Fibroblast of mammary gland (primary cell): ENCODE data around the gene COG5.
"Not testable (repeated sequence)": the region's sequence is repeated elsewhere in the genome, so short reads cannot be mapped to it uniquely, and the experiment has no call there.

Source experiments
- DNase-seq: peaks from one replicate; pipeline ENCODE4 v3.0.0-alpha.2; 2010; ENCODE audit warnings: low read depth
- H3K4me3 ChIP-seq: 2 replicates; pipeline ENCODE4 v1.5.1; 2011; ENCODE audit warnings: low read depth, mild to moderate bottlenecking, low read length, moderate library complexity; ENCODE audit not compliant: control insufficient read depth
- CTCF ChIP-seq: conservative IDR thresholded peaks from 2 replicates; pipeline ENCODE4 v1.5.1; 2011; ENCODE audit warnings: low read depth, low read length, inconsistent platforms; ENCODE audit not compliant: control insufficient read depth, insufficient read depth

The COG5 gene

DNA sequence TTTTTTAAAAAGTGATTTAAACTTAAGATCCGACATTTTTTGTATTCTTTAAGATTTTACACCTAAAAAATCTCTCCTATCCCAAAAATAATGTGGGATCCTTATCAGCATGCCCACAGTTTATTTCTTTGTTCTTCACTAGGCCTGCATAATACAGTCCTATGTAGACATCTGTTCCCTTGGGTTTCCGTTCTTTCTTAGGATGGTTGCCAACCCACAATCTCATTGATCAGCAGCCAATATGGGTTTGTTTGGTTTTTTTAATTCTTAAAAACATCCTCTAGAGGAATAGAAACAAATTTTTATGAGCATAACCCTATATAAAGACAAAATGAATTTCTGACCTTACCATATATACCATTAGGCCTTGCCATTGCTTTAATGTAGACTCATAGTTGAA, 403.3 kb downstream of the COG5 start:
- H3K4me3 ChIP-seq, result no peak overlapping the region
- no peak for DNase-seq
- no peak for TF ChIP-seq CTCF

- no peak for TF ChIP-seq CTCF
- DNase-seq, result no peak
- no peak overlapping the region for H3K4me3 ChIP-seq
Measured at GRCh38 chr7:107158028-107158427, 405.7 kb downstream of the COG5 start.

DNA sequence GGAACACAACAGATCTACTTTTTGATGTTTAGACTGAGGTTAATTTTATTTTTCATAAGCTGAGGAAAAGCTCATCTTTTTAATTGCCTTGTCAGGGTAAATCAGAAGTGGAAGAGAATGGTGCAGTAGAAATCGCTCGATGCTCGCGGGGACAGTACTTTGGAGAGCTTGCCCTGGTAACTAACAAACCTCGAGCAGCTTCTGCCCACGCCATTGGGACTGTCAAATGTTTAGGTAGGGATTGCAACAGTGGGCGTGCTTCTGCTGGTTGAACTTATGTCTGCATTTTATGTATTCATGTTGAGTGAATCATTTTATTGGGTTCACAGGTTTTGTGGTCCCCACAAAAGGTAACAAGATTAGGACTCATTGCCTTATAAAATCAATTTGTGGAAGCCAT, 406.6 kb downstream of the COG5 start:
- no peak for TF ChIP-seq CTCF
- DNase-seq, result no peak
- H3K4me3 ChIP-seq, result no peak overlapping the region

DNA sequence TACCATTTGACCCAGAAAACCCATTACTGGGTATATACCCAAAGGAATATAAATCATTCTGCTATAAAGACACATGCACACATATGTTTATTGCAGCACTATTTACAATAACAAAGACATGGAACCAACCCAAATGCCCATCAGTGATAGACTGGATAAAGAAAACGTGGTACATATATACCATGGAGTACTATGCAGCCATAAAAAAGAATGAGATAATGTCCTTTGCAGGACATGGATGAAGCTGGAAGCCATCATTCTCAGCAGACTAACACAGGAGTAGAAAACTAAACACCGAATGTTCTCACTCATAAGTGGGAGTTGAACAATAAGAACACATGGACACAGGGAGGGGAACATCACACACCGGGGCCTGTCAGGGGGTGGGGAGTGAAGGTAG, 408.0 kb downstream of the COG5 start:
- not testable (repeated sequence) for H3K4me3 ChIP-seq

DNA sequence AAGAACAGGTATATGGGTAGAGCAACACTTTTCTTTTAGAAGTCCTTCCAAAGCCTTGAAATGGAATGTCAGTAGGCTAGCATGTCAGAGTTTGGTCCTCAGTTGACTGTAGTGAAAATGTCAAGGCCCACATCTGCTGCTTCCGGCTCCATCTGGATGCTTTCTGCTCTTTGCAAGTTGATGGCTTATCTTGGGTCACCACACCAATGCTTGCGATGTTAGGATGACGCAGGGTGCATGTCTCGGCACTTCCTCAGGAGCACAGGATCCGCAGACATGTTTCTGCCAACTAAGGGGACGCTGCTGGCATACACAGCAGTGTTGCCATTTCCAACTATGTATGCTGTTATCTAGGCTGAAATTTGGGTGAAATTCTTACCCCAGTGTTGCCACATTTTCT, 408.9 kb downstream of the COG5 start:
- no peak overlapping the region for H3K4me3 ChIP-seq
- no peak for DNase-seq
- TF ChIP-seq CTCF, result no peak

More for the DNA sequence above, 408.0 kb downstream of the COG5 start:
- DNase-seq, result not testable (repeated sequence)

DNA sequence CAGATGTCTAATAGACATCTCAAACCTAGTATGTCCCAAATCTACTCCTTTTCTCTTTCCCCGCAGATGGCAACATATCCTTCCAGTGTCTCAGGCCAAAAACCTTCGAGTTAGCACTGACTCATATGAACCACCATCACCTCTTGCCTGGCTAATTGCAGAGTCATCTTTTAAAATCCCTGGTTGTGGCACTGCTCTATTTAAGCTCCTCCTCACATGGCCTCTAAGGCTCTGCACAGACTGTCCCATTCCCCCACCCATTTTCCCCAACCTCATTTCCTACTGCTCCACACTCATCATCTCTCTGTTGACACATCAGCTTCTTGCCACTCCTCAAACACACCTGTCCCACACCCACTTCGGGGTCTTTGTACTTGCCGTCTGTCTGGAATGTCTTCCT, 411.7 kb downstream of the COG5 start:
- no peak overlapping the region for H3K4me3 ChIP-seq
- TF ChIP-seq CTCF, result peak; percentile 10
- peak; percentile 73 for DNase-seq
